LNCAP (cell line): ENCODE data around the gene SENP1.

Source experiments
- CTCF ChIP-seq: fragments of 450-650 bp; IDR thresholded peaks from 2 replicates; pipeline ENCODE4 v1.5.1; 2017; ENCODE audit warnings: mild to moderate bottlenecking

SENP1 gene

GRCh38 chr12:48050174-48050573, 55.7 kb downstream of the SENP1 start:
- TF ChIP-seq CTCF: no peak

- TF ChIP-seq CTCF: no peak
Observed at GRCh38 chr12:48045965-48046518, 59.8 kb downstream of the SENP1 start.

GRCh38 chr12:48045061-48045846, 60.6 kb downstream of the SENP1 start:
- no peak for TF ChIP-seq CTCF

- no peak for TF ChIP-seq CTCF
Observed at GRCh38 chr12:48044396-48044795, 61.5 kb downstream of the SENP1 start.

- no peak for TF ChIP-seq CTCF
Observed at GRCh38 chr12:48043771-48044170, 62.1 kb downstream of the SENP1 start.

- no peak for TF ChIP-seq CTCF
Observed at GRCh38 chr12:48041591-48042423, 64.1 kb downstream of the SENP1 start.

- no peak for TF ChIP-seq CTCF
Observed at GRCh38 chr12:48040354-48040753, 65.5 kb downstream of the SENP1 start.
